GM19328 (cell line): Measurements from ENCODE around the gene ADCY7.
"Not testable (repeated sequence)": the region's sequence is repeated elsewhere in the genome, so short reads cannot be mapped to it uniquely, and the experiment has no call there.

ENCODE experiments used
- ATAC-seq: cut with Tn5 transposase; IDR thresholded peaks from one replicate; pipeline ENCODE4 v1.9.1; 2021; ENCODE audit warnings: mild to moderate bottlenecking, moderate library complexity; ENCODE audit not compliant: unreplicated experiment

The ADCY7 gene

GRCh38 chr16:50266337-50267091 lies at the start of gene ADCY7:
TSS of gene ADCY7 (plus strand) at chr16:50266551. CDS start at chr16:50288180, 21,629 bp downstream.
- peak; percentile 74 for ATAC-seq

GRCh38 chr16:50219402-50219975 lies 46.9 kb upstream of the ADCY7 start:
- no peak for ATAC-seq

- no peak for ATAC-seq
Measured at GRCh38 chr16:50224286-50224685, 42.1 kb upstream of the ADCY7 start.

GRCh38 chr16:50227120-50227519 lies 39.2 kb upstream of the ADCY7 start:
- no peak for ATAC-seq

- no peak for ATAC-seq
Measured at GRCh38 chr16:50227665-50228064, 38.7 kb upstream of the ADCY7 start.

- no peak for ATAC-seq
Measured at GRCh38 chr16:50228364-50228868, 37.9 kb upstream of the ADCY7 start.

GRCh38 chr16:50229149-50229726 lies 37.1 kb upstream of the ADCY7 start:
- ATAC-seq, result no peak

GRCh38 chr16:50234771-50235556 lies 31.4 kb upstream of the ADCY7 start:
- ATAC-seq, result no peak

GRCh38 chr16:50235581-50235980 lies 30.8 kb upstream of the ADCY7 start:
- ATAC-seq, result no peak

GRCh38 chr16:50238314-50238713 lies 28.0 kb upstream of the ADCY7 start:
- no peak for ATAC-seq

- no peak for ATAC-seq
Measured at GRCh38 chr16:50238868-50239301, 27.5 kb upstream of the ADCY7 start.

- ATAC-seq, result not testable (repeated sequence)
Measured at GRCh38 chr16:50243024-50243423, 23.3 kb upstream of the ADCY7 start.

- ATAC-seq, result no peak
Measured at GRCh38 chr16:50244140-50244503, 22.2 kb upstream of the ADCY7 start.

GRCh38 chr16:50244504-50245416 lies 21.6 kb upstream of the ADCY7 start:
- ATAC-seq, result no peak

- no peak for ATAC-seq
Measured at GRCh38 chr16:50245417-50246298, 20.7 kb upstream of the ADCY7 start.

GRCh38 chr16:50246299-50247122 lies 19.8 kb upstream of the ADCY7 start:
- no peak for ATAC-seq

- ATAC-seq, result no peak
Measured at GRCh38 chr16:50247123-50247905, 19.0 kb upstream of the ADCY7 start.
